Inferior parietal cortex (tissue), 1 donor: ENCODE measurements around the gene SLC16A1.

Experiments used
- DNase-seq: peaks from one replicate; pipeline ENCODE4 v3.0.0-alpha.2; 2016; ENCODE audit errors: extremely low spot score

Gene SLC16A1

GRCh38 chr1:112882271-112882744 lies 73.7 kb downstream of the SLC16A1 start:
- DNase-seq, result no peak

GRCh38 chr1:112881742-112882127 lies 74.3 kb downstream of the SLC16A1 start:
- DNase-seq, result no peak

DNA sequence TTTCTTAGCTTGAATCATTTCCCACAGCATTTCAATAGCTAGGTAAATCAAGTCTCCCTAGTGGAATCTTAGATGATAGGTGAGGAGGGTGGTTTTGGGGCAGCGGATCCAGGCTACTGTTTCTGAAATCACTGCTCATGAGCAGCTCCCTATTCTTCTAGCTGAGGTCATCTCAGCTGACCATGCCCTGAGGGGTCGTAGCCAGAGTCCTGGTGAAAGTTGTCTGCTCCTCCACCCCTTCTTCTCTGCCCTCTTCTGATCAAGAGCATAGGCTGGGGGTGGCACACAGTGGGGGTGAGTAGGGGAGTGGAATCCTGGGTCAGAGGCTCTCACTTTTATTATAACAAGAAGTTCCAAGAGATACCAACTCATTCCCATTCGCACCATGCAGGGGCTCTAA lies 76.2 kb downstream of the SLC16A1 start:
- no peak for DNase-seq

- DNase-seq, result no peak
Measured at GRCh38 chr1:112878321-112878720, 77.7 kb downstream of the SLC16A1 start.

DNA sequence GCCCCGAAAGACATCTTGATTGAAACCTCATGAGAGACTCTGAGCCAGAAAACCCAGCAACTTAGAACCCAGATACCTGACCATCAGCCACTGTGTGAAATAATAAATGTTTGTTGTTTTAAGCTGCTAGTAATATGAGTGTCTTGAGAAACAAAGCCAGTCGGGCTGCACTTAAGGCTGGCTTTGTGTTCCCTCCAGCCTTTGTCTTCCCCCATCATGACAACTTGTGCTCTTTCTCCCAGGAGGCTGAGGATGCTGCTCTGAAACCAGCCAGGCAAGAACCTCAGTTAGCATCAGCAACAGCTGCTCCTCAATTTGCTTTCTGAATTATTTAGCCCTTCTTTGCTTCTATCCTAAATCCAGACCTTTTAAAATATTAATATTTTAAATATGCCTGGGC lies 78.2 kb downstream of the SLC16A1 start:
- DNase-seq, result no peak

- no peak for DNase-seq
Measured at GRCh38 chr1:112876315-112876714, 79.7 kb downstream of the SLC16A1 start.

- DNase-seq, result no peak
Measured at GRCh38 chr1:112872551-112872962, 83.4 kb downstream of the SLC16A1 start.

DNA sequence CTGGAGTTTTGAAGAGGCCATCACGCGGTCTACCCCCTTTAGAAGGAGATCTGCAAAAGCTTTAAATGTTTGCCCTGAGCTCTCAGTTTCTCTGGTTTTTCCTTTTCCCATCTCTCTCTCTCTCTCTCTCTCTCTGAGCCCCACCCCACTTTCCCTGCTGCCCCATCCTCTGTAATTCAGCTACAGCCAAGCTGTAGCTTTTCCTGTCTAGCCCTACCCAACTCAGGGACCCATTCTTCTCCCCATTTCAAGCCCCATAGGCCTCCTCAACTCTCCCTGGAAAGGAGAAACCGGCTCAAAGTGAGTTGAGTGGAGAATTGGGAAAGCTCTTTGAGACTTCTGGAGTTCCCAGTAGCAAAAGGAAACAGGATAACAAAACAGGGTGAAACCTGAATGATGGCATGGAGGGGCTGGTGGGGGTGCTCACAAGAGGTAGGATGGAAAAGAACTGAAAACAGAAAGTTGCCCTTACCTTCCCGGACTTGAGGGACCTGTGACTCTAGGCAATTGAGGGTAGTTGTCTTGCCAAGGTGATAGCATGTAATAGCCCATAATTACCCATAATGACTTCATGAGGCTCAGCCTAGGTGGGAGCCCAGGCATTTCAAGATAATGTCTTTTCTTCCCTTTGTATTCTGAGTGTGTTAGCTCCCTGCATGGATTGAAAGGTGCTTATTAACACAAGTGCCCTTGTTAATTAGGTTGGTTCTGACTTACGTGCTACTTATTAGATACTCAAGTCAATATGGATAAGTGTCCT lies 84.9 kb downstream of the SLC16A1 start:
- DNase-seq, result no peak

GRCh38 chr1:112869895-112870294 lies 86.1 kb downstream of the SLC16A1 start:
- DNase-seq, result no peak

DNA sequence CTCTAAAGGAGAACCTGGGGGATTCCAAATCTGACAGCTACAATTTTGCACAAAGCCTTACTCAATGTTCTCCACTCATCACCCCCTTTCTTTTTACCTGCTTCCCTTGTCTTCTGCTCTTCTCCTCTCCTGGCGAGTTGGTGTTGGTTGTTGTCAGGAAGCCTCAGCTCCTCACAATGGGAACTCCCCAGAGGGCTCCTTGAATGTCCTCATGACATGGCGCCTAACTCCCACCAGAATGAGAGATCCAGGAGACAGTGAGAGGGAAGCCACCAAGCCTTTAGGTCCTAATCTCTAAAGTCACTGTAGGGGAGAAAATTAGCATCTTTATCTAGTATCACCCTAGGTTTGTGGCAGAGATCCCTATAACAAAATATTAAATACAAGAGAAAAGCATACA lies 87.8 kb downstream of the SLC16A1 start:
- DNase-seq, result no peak

GRCh38 chr1:112866981-112867380 lies 89.0 kb downstream of the SLC16A1 start:
- DNase-seq, result no peak

DNA sequence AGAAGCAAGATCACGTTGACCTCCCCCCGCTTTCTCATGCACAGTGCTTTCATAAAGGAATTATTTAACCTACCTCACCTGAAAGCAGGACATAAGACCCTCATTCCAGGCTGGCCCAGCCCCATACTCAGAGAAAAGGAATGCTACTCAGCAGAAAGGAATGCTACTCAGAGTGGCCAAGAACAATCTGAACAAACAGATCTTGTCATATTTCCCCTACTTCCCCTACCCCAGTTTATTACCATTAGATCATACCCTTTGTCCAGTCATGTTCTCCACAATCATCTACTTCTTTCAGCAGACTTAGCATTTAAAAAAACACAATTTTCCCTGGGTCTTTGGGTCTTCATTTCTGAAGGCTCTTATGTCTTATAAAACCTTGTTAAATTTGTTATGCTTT lies 89.8 kb downstream of the SLC16A1 start:
- DNase-seq, result no peak

GRCh38 chr1:112862753-112863426 lies 93.1 kb downstream of the SLC16A1 start:
- DNase-seq, result no peak
